Motor neuron (in vitro differentiated cells): ENCODE data around the gene SLC12A5. TPM values are rescaled to one million over a fixed set of nuclear protein-coding genes. Genes with fewer than 3 reads are reported as not detected.
"Not testable (repeated sequence)": the region's sequence is repeated elsewhere in the genome, so short reads cannot be mapped to it uniquely, and the experiment has no call there.

Experiments used
- ATAC-seq, 8 experiments: fragments of 200-7000 bp; cut with Tn5 transposase; replicated peaks in 6 of 8; 2 replicates each; pipeline ENCODE4 v1.8.0; 2021; ENCODE audit warnings: mild to moderate bottlenecking in 8 of 8, moderate library complexity in 8 of 8
- H3K27ac ChIP-seq, 2 donors: fragments of 250-450 bp; sonication (Bioruptor Pico); 2 replicates each; pipeline ENCODE4 v1.9.0; 2021; ENCODE audit warnings: antibody characterized with exemption in 2 of 2, mild to moderate bottlenecking in 2 of 2, moderate library complexity in 1 of 2
- H3K4me1 ChIP-seq, 2 donors: fragments of 250-450 bp; sonication (Bioruptor Pico); replicated peaks in 1 of 2; 2 replicates each; pipeline ENCODE4 v1.6.1; 2021; ENCODE audit warnings: antibody characterized with exemption in 2 of 2, mild to moderate bottlenecking in 2 of 2, moderate library complexity in 1 of 2
- H3K4me3 ChIP-seq, 5 donors: fragments of 250-450 bp; sonication (Bioruptor Pico); 2 replicates each; pipeline ENCODE4 v1.9.0; 2021; ENCODE audit warnings: antibody characterized with exemption in 5 of 5, mild to moderate bottlenecking in 5 of 5, moderate library complexity in 4 of 5
- WGBS, 10 experiments: fragments of 450-650 bp; shearing (Covaris generic); methylation state at CpG; one replicate each; pipeline ENCODE4 v1.0.0; 2022; 5-methylcytosine and 5-hydroxymethylcytosine counted together
- in situ Hi-C, 9 experiments: fragments of 400-800 bp; cut with MboI; loops; one replicate each; pipeline ENCODE4 v1.15.0; 2021; ENCODE audit warnings: low sequenced_read_pairs in 9 of 9, low pct_unique_long_range_greater_than_20kb in 2 of 9; ENCODE audit not compliant: unreplicated experiment in 9 of 9
- total RNA-seq, 8 experiments: library from RNA; unstranded; fragments of 300-600 nt; gene quantifications; 2 replicates each; pipeline versions ENCODE4 v1.2.3 to v1.2.4, GENCODE V29; 2022

The SLC12A5 gene
- total RNA-seq, 8 experiments from 2014 or later: 0.81 to 55.8 (median 25.1) TPM

- in situ Hi-C loops: no loop called here
- ATAC-seq: peak in 1 of 8 experiments; percentile 55
- Histone ChIP-seq H3K27ac (no peak overlapping the region), H3K4me3 (no peak overlapping the region), H3K4me1 (no peaks in the 10 kb centered on the region)
- WGBS, 10 experiments: 24 to 89% (median 76%) methylated on average over 3 to 19 of the region's 48 CpGs
Measured at GRCh38 chr20:46099491-46100287, 70.7 kb downstream of the SLC12A5 start.

- H3K4me3 ChIP-seq, H3K4me1 ChIP-seq, H3K27ac ChIP-seq, in situ Hi-C loops: not testable (repeated sequence)
- peak in 3 of 8 experiments; percentile 31 to 60 (median 55) for ATAC-seq
- WGBS, 10 experiments: 40 to 95% (median 71%) methylated on average over 1 to 7 of the region's 7 CpGs; no CpG with 5 or more reads in 1 of the 10 experiments
Measured at GRCh38 chr20:46100444-46100843, 71.4 kb downstream of the SLC12A5 start.

- in situ Hi-C loops: no loop called here
- 0 to 100% (median 59%) methylated on average over 1 to 5 of the region's 5 CpGs; no CpG with 5 or more reads in 2 of the 10 experiments for WGBS, 10 experiments
Measured at GRCh38 chr20:46100988-46101387, 72.0 kb downstream of the SLC12A5 start.

GRCh38 chr20:46101957-46102356 lies 72.9 kb downstream of the SLC12A5 start:
- in situ Hi-C loops: no loop called here
- WGBS, 10 experiments: 13 to 100% (median 84%) methylated on average over 1 to 3 of the region's 3 CpGs; no CpG with 5 or more reads in 2 of the 10 experiments
- ATAC-seq: no peak
- Histone ChIP-seq H3K27ac (no peak overlapping the region), H3K4me1 (no peaks in the 10 kb centered on the region), H3K4me3 (no peak overlapping the region)

More at GRCh38 chr20:46100988-46101387, 72.0 kb downstream of the SLC12A5 start:
- no peak overlapping the region for H3K4me3 ChIP-seq
- ATAC-seq: peak in 2 of 8 experiments; percentile 33 to 93
- H3K27ac ChIP-seq: no peak overlapping the region
- no peaks in the 10 kb centered on the region for H3K4me1 ChIP-seq

- in situ Hi-C loops: no loop called here
- Histone ChIP-seq H3K4me1 (no peaks in the 10 kb centered on the region), H3K27ac (no peak overlapping the region), H3K4me3 (no peak overlapping the region)
- no peak for ATAC-seq
- WGBS, 10 experiments: 3 to 89% (median 68%) methylated on average over 1 to 3 of the region's 3 CpGs
Measured at GRCh38 chr20:46102940-46103339, 73.9 kb downstream of the SLC12A5 start.

GRCh38 chr20:46104262-46104661 lies 75.2 kb downstream of the SLC12A5 start:
- Histone ChIP-seq H3K27ac (no peak overlapping the region), H3K4me3 (no peak overlapping the region), H3K4me1 (peaks cover 0 to 6% of the 10 kb centered on the region in 2 donors)
- 0 to 92% (median 40%) methylated on average over 1 to 3 of the region's 3 CpGs; no CpG with 5 or more reads in 3 of the 10 experiments for WGBS, 10 experiments
- in situ Hi-C loops: no loop called here
- no peak for ATAC-seq

GRCh38 chr20:46107061-46107460 lies 78.0 kb downstream of the SLC12A5 start:
- no peak overlapping the region for H3K4me3 ChIP-seq
- no peak for ATAC-seq
- no peak overlapping the region for H3K27ac ChIP-seq
- WGBS, 10 experiments: 7 to 79% (median 63%) methylated on average over 3 to 6 of the region's 6 CpGs
- in situ Hi-C loops: no loop called here
- H3K4me1 ChIP-seq: peaks cover 0 to 6% of the 10 kb centered on the region in 2 donors

- ATAC-seq: no peak
- H3K4me1 ChIP-seq: peaks cover 0 to 6% of the 10 kb centered on the region in 2 donors
- no peak overlapping the region for H3K27ac ChIP-seq
- 50 to 90% (median 62%) methylated on average over 1 to 5 of the region's 5 CpGs; no CpG with 5 or more reads in 2 of the 10 experiments for WGBS, 10 experiments
- in situ Hi-C loops: no loop called here
- no peak overlapping the region for H3K4me3 ChIP-seq
Measured at GRCh38 chr20:46108435-46108841, 79.4 kb downstream of the SLC12A5 start.

GRCh38 chr20:46108976-46109375 lies 80.0 kb downstream of the SLC12A5 start:
- no peak for ATAC-seq
- 56 to 90% (median 82%) methylated on average over 2 to 13 of the region's 14 CpGs for WGBS, 10 experiments
- in situ Hi-C loops: no loop called here
- H3K27ac ChIP-seq: no peak overlapping the region
- H3K4me3 ChIP-seq: no peak overlapping the region
- H3K4me1 ChIP-seq: peaks cover 0 to 6% of the 10 kb centered on the region in 2 donors

Other genes with a start within 250 kb of the SLC12A5 start
- 1 to 10 TPM in 4 of 8 experiments, under 1 TPM in 3, not detected in 1; 0.64 to 2.9 (median 1.1) TPM for gene WFDC3, start 237.3 kb upstream of the SLC12A5 start, total RNA-seq
- 10 to 100 TPM; 15.1 to 46.3 (median 31.3) TPM for gene DNTTIP1, start 237.3 kb upstream of the SLC12A5 start, total RNA-seq
- gene UBE2C, start 216.6 kb upstream of the SLC12A5 start, total RNA-seq: 100 to 1,000 TPM in 1 of 8 experiments, 10 to 100 TPM in 2, 1 to 10 TPM in 4, under 1 TPM in 1; 0.87 to 230 (median 9.7) TPM
- 1 to 10 TPM in 2 of 8 experiments, under 1 TPM in 3, not detected in 3; 0.37 to 1.2 (median 0.47) TPM for gene TNNC2, start 201.9 kb upstream of the SLC12A5 start, total RNA-seq
- 10 to 100 TPM in 5 of 8 experiments, 1 to 10 TPM in 3; 7.6 to 42.1 (median 15.8) TPM for gene SNX21, start 195.4 kb upstream of the SLC12A5 start, total RNA-seq
- gene ACOT8, start 171.8 kb upstream of the SLC12A5 start, total RNA-seq: 10 to 100 TPM; 25.8 to 46.6 (median 29.6) TPM
- 1 to 10 TPM; 2.7 to 9.1 (median 7.7) TPM for gene ZSWIM3, start 171.6 kb upstream of the SLC12A5 start, total RNA-seq
- 10 to 100 TPM in 2 of 8 experiments, 1 to 10 TPM in 6; 6.6 to 12.3 (median 8.9) TPM for gene ZSWIM1, start 148.0 kb upstream of the SLC12A5 start, total RNA-seq
- gene SPATA25, start 141.6 kb upstream of the SLC12A5 start, total RNA-seq: 1 to 10 TPM; 1.1 to 4.1 (median 2.6) TPM
- 10 to 100 TPM in 1 of 8 experiments, 1 to 10 TPM in 7; 4.0 to 10.8 (median 5.7) TPM for gene NEURL2, start 138.0 kb upstream of the SLC12A5 start, total RNA-seq
- 100 to 1,000 TPM in 3 of 8 experiments, 10 to 100 TPM in 5; 16.0 to 395 (median 55.2) TPM for gene CTSA, start 137.9 kb upstream of the SLC12A5 start, total RNA-seq
- 100 to 1,000 TPM in 2 of 8 experiments, 10 to 100 TPM in 6; 30.7 to 638 (median 41.2) TPM for gene PLTP, start 117.1 kb upstream of the SLC12A5 start, total RNA-seq
- gene PCIF1, start 94.5 kb upstream of the SLC12A5 start, total RNA-seq: 10 to 100 TPM in 7 of 8 experiments, 1 to 10 TPM in 1; 6.7 to 58.9 (median 20.4) TPM
- 10 to 100 TPM in 6 of 8 experiments, 1 to 10 TPM in 2; 7.3 to 21.9 (median 12.1) TPM for gene ZNF335, start 57.0 kb upstream of the SLC12A5 start, total RNA-seq
- under 1 TPM in 4 of 8 experiments, not detected in 4; 0.09 to 0.81 (median 0.18) TPM for gene MMP9, start 20.3 kb upstream of the SLC12A5 start, total RNA-seq
- 10 to 100 TPM; 11.9 to 44.1 (median 18.3) TPM for gene NCOA5, start 60.7 kb downstream of the SLC12A5 start, total RNA-seq
- gene CD40, start 89.1 kb downstream of the SLC12A5 start, total RNA-seq: 1 to 10 TPM in 4 of 8 experiments, under 1 TPM in 4; 0.11 to 4.6 (median 1.1) TPM